Upper lobe of left lung (tissue), 6 donors: Measurements from ENCODE around the gene HOXB7. TPM values are rescaled to one million over a fixed set of nuclear protein-coding genes. Genes with fewer than 3 reads are reported as not detected.

Experiments
- ATAC-seq, 2 donors: fragments of 200-7000 bp; cut with Tn5 transposase; one replicate each; pipeline ENCODE4 v1.9.1; 2022; ENCODE audit warnings: mild to moderate bottlenecking in 2 of 2, moderate library complexity in 2 of 2; ENCODE audit not compliant: low FRiP score in 2 of 2
- DNase-seq, 2 donors: peaks; one replicate each; pipeline ENCODE4 v3.0.0-alpha.2; 2019 to 2020
- H3K27ac ChIP-seq, 4 donors: fragments of 200-600 bp; sonication (generic); one replicate each; pipeline ENCODE4 v1.5.1; 2016 to 2019
- H3K27me3 ChIP-seq, 4 donors: fragments of 200-600 bp; sonication (generic); one replicate each; pipeline ENCODE4 v1.5.1; 2017 to 2019
- H3K36me3 ChIP-seq, 4 donors: fragments of 200-600 bp; sonication (generic); one replicate each; pipeline ENCODE4 v1.5.1; 2016 to 2019
- H3K4me1 ChIP-seq, 4 donors: fragments of 200-600 bp; sonication (generic); one replicate each; pipeline ENCODE4 v1.5.1; 2018 to 2019
- H3K4me3 ChIP-seq, 4 donors: fragments of 200-600 bp; sonication (generic); one replicate each; pipeline ENCODE4 v1.5.1; 2017 to 2019; ENCODE audit warnings: mild to moderate bottlenecking in 2 of 4, moderate library complexity in 1 of 4
- H3K9me3 ChIP-seq, 4 donors: fragments of 200-600 bp; sonication (generic); one replicate each; pipeline ENCODE4 v1.5.1; 2018 to 2019
- EP300 ChIP-seq, 4 donors: sonication (generic); formaldehyde crosslinking; IDR thresholded peaks; one replicate each; pipeline ENCODE4 v1.5.1; 2017; ENCODE audit warnings: antibody characterized with exemption in 4 of 4, control low read depth in 2 of 4
- POLR2A ChIP-seq, 4 donors: fragments of 450-650 bp; IDR thresholded peaks; one replicate each; pipeline ENCODE4 v1.5.1; 2016 to 2017; ENCODE audit warnings: antibody characterized with exemption in 4 of 4, mild to moderate bottlenecking in 2 of 4
- POLR2AphosphoS5 ChIP-seq, 2 donors: sonication (generic); formaldehyde crosslinking; IDR thresholded peaks; one replicate each; pipeline ENCODE4 v1.5.1; 2017; ENCODE audit warnings: antibody characterized with exemption in 2 of 2
- WGBS, 2 donors: methylation state at CpG; one replicate each; pipeline ENCODE4 v1.1.5; 2017 to 2018; 5-methylcytosine and 5-hydroxymethylcytosine counted together
- total RNA-seq, 6 donors: library from RNA; depleted of rRNA in 4 of 6; stranded (reverse); fragments of >200 nt in 4 of 6; gene quantifications; one replicate each; pipeline versions ENCODE4 v1.1.0 to v1.2.1, GENCODE V29; 2016 to 2021
- TF ChIP-seq, protein P1 (sequence below), 6 experiments: fragments of 450-650 bp in 4 of 6; fragments of 200-600 bp in 2 of 6; sonication (generic) in 2 of 6; IDR thresholded peaks; one replicate each; pipeline ENCODE4 v1.5.1; 2016 to 2019; ENCODE audit warnings: antibody characterized with exemption in 6 of 6
- donor health status: DM: no; HTN: no; CAD: no; lungs with moderate emphysema.
- donor health status: DM: no; HTN: yes; CAD: no; lungs with severe emphysema.

The HOXB7 gene
- total RNA-seq, 6 donors from 2014 or later: 1.1 to 3.7 (median 1.3) TPM; not detected in 1

GRCh38 chr17:48644159-48644558 is 33.3 kb upstream of the HOXB7 start:
- Histone ChIP-seq H3K9me3 (no peaks in the 10 kb centered on the region), H3K4me1 (peaks cover 10 to 25% (median 14%) of the 10 kb centered on the region in 4 donors), H3K27me3 (peaks cover 2 to 52% (median 29%) of the 10 kb centered on the region in 4 donors), H3K4me3 (no peak overlapping the region), H3K27ac (no peak overlapping the region), H3K36me3 (no peaks in the 10 kb centered on the region)
- TF ChIP-seq POLR2AphosphoS5 (IDR thresholded peaks at IDR 0.05): no peak
- no peak for TF ChIP-seq EP300 (IDR thresholded peaks at IDR 0.05)
- TF ChIP-seq, protein P1, sequence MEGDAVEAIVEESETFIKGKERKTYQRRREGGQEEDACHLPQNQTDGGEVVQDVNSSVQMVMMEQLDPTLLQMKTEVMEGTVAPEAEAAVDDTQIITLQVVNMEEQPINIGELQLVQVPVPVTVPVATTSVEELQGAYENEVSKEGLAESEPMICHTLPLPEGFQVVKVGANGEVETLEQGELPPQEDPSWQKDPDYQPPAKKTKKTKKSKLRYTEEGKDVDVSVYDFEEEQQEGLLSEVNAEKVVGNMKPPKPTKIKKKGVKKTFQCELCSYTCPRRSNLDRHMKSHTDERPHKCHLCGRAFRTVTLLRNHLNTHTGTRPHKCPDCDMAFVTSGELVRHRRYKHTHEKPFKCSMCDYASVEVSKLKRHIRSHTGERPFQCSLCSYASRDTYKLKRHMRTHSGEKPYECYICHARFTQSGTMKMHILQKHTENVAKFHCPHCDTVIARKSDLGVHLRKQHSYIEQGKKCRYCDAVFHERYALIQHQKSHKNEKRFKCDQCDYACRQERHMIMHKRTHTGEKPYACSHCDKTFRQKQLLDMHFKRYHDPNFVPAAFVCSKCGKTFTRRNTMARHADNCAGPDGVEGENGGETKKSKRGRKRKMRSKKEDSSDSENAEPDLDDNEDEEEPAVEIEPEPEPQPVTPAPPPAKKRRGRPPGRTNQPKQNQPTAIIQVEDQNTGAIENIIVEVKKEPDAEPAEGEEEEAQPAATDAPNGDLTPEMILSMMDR (IDR thresholded peaks at IDR 0.05): no peak
- no peak for TF ChIP-seq POLR2A (IDR thresholded peaks at IDR 0.05)
- no peak for ATAC-seq
- WGBS, 2 donors: 80 to 92% methylated on average over 1 of the region's 1 CpG
- DNase-seq: no peak

DNA sequence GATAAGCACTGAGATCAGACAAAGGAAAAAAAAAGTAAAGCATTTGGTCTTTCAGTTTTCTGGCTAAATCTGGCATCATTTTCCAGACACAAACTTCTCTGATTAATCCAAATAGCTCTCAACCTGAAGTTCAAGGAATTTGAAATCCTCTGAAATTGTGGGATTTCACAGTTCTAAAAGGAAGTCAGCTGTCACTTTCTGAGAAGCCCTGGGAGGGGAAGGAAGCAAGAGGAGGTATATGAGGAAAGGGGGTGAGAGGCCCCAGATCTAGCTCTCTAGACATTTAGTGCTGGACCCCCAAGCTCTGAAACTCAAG is 32.8 kb upstream of the HOXB7 start:
- peaks cover 2 to 54% (median 31%) of the 10 kb centered on the region in 4 donors for H3K27me3 ChIP-seq

GRCh38 chr17:48642843-48643696 is 32.3 kb upstream of the HOXB7 start:
- no peaks in the 10 kb centered on the region for H3K36me3 ChIP-seq
- peaks cover 2 to 51% (median 31%) of the 10 kb centered on the region in 4 donors for H3K27me3 ChIP-seq
- TF ChIP-seq POLR2AphosphoS5 (IDR thresholded peaks at IDR 0.05): no peak
- TF ChIP-seq, protein P1 (IDR thresholded peaks at IDR 0.05): no peak
- TF ChIP-seq EP300 (IDR thresholded peaks at IDR 0.05): no peak
- no peak for TF ChIP-seq POLR2A (IDR thresholded peaks at IDR 0.05)
- ATAC-seq (no peak), DNase-seq (no peak)
- WGBS, 2 donors: 34 to 50% methylated on average over 21 to 22 of the region's 23 CpGs
- no peak overlapping the region for H3K4me3 ChIP-seq
- H3K9me3 ChIP-seq: no peaks in the 10 kb centered on the region
- peaks cover 10 to 25% (median 14%) of the 10 kb centered on the region in 4 donors for H3K4me1 ChIP-seq
- H3K27ac ChIP-seq: no peak overlapping the region

More for the DNA sequence above, 32.8 kb upstream of the HOXB7 start:
- H3K4me3 ChIP-seq: no peak overlapping the region
- peaks cover 10 to 25% (median 14%) of the 10 kb centered on the region in 4 donors for H3K4me1 ChIP-seq
- no peak for TF ChIP-seq POLR2A (IDR thresholded peaks at IDR 0.05)
- TF ChIP-seq POLR2AphosphoS5 (IDR thresholded peaks at IDR 0.05): no peak
- no peaks in the 10 kb centered on the region for H3K9me3 ChIP-seq
- no peak for ATAC-seq
- no peak overlapping the region for H3K27ac ChIP-seq
- H3K36me3 ChIP-seq: no peaks in the 10 kb centered on the region
- no peak for DNase-seq

DNA sequence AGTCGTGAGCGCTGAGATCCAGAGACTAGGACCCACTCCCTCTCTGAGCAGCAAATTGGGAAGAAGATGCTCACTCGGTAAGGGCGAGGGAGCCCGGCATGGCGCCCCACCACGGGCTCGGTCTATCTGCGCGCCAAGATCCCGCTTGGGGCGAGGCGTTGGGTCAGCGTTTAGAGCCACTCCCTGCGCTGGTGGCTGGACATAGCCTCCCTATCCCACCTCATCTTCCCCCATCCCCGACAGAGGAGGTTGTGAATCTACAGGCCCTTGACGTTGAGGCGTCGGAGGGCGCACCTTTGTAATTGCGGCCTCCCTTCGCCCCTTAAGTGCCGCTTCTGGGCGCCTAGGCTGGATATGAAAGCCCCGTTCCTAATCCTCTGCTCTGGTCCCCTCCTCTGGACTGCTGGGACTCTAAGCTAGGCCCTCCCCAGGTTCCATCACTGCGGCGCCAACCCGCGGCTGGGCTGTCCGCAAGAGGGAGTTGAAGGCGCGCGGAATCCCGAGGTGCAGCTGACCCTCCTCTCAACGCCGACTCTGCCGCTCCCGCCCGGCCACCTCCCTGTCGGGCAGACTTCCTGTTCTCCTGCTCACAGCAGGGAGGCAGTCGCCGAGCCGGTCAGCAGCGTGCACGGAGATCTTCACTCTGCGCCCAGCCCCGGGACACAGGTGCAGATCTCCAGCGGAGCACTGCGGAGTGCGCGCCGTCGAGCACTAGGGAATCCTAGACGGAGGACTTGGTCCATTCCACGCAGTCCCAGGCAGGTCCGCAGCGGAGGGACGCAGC is 31.4 kb upstream of the HOXB7 start:
- TF ChIP-seq, protein P1 (IDR thresholded peaks at IDR 0.05): no peak
- TF ChIP-seq POLR2AphosphoS5 (IDR thresholded peaks at IDR 0.05) (no peak), POLR2A (IDR thresholded peaks at IDR 0.05) (no peak), EP300 (IDR thresholded peaks at IDR 0.05) (no peak)
- Histone ChIP-seq H3K4me3 (no peak overlapping the region), H3K27ac (no peak overlapping the region), H3K4me1 (peaks cover 6 to 20% (median 10%) of the 10 kb centered on the region in 4 donors), H3K36me3 (no peaks in the 10 kb centered on the region), H3K27me3 (peaks cover 2 to 53% (median 29%) of the 10 kb centered on the region in 4 donors), H3K9me3 (no peaks in the 10 kb centered on the region)
- WGBS, 2 donors: 14 to 16% methylated on average over 14 to 28 of the region's 58 CpGs
- DNase-seq: peak in 1 of 2 donors; percentile 82
- peak in 1 of 2 donors; percentile 44 for ATAC-seq

- Histone ChIP-seq H3K4me1 (peaks cover 0 to 15% (median 6%) of the 10 kb centered on the region in 4 donors), H3K36me3 (no peaks in the 10 kb centered on the region), H3K4me3 (no peak overlapping the region), H3K27ac (no peak overlapping the region), H3K9me3 (no peaks in the 10 kb centered on the region), H3K27me3 (peaks cover 2 to 56% (median 32%) of the 10 kb centered on the region in 4 donors)
- TF ChIP-seq EP300 (IDR thresholded peaks at IDR 0.05) (no peak), POLR2A (IDR thresholded peaks at IDR 0.05) (no peak), POLR2AphosphoS5 (IDR thresholded peaks at IDR 0.05) (no peak)
- TF ChIP-seq, protein P1 (IDR thresholded peaks at IDR 0.05): no peak
- ATAC-seq (no peak), DNase-seq (no peak)
- 14 to 15% methylated on average over 6 to 29 of the region's 29 CpGs for WGBS, 2 donors
These were observed 30.8 kb upstream of the HOXB7 start for GRCh38 chr17:48641541-48642058.
